ENCODE data around the gene PIM1. TPM values are rescaled to one million over a fixed set of nuclear protein-coding genes. Genes with fewer than 3 reads are reported as not detected.
A peak's percentile ranks its signal among the peaks of the same experiment; 100 is the strongest.

Gene PIM1
- total and polyA plus RNA-seq, 9 of the 15 experiments (the other 6 are each of a cell fraction or from before 2014, with no cell fraction given) = 19.0 to 789 (median 212) TPM

GRCh38 chr6:37145443-37145842 is 24.5 kb upstream of the PIM1 start:
- BruUV-seq (replicated peaks) = no TSS peak
- ChIA-PET CTCF (ENCODE audit: low intra/inter-chr PET ratio) (no interaction called here), POLR2A (interaction anchor here (1.0 to 1.9 kb wide), 4 partner anchors 12 to 23 kb away, joined by 3 to 7 read pairs (median 4); no protein-coding TSS in a partner anchor)
- H3K4me1 ChIP-seq (replicated peaks in 1 of 2; ENCODE audit: control insufficient read depth in 2 of 2, insufficient read depth in 2 of 2, low read length in 2 of 2) = peaks cover 0 to 8% of the 10 kb centered on the region in 2 experiments; a peak in 3 of 5 replicates
- H3K27ac ChIP-seq (ENCODE audit: extremely low read depth, low read depth, low read length) = no peak overlapping the region
- no peak overlapping the region for H3K9ac ChIP-seq (ENCODE audit: insufficient read depth in 1 of 2, low read depth in 2 of 2, low read length in 2 of 2)
- no peaks in the 10 kb centered on the region for H3K9me3 ChIP-seq (replicated peaks; ENCODE audit: control insufficient read depth, insufficient read depth, low read depth, low read length)
- no peak overlapping the region for H2AFZ ChIP-seq (ENCODE audit: low read depth, low read length)
- H3K36me3 ChIP-seq (ENCODE audit: control insufficient read depth, insufficient read depth, low read length) = no peaks in the 10 kb centered on the region
- ATAC-seq (no peak), FAIRE-seq (no peak), DNase-seq (ENCODE audit: extremely low read depth in 1 of 4, low spot score in 3 of 4) (no peak)
- intact Hi-C loops (cut with micrococcal nuclease) = no loop called here
- no peaks in the 10 kb centered on the region for H3K9me1 ChIP-seq (ENCODE audit: control insufficient read depth, insufficient read depth, low read length)
- H3K79me2 ChIP-seq (ENCODE audit: control insufficient read depth, insufficient read depth, low read length) = no peaks in the 10 kb centered on the region
- TF ChIP-seq USF2 (CRISPR knock-in tag; IDR thresholded peaks at IDR 0.05) (0 out of 2 replicates have a peak, but pooled peaks have one; percentile 9), STAT5B (CRISPR knock-in tag; IDR thresholded peaks at IDR 0.05) (no peak), CBX1 (IDR thresholded peaks at IDR 0.05; ENCODE audit: low read depth) (no peak), ZNF316 (IDR thresholded peaks at IDR 0.05) (no peak), E4F1 (CRISPR knock-in tag; IDR thresholded peaks at IDR 0.05; ENCODE audit: borderline replicate concordance) (no peak), GATAD2B (IDR thresholded peaks at IDR 0.05; ENCODE audit: borderline replicate concordance) (no peak), JUND (IDR thresholded peaks at IDR 0.05; ENCODE audit: borderline replicate concordance, low read depth, low read length) (peak; percentile 28; the same call in 1 of the 2 replicates), JUND (tag; IDR thresholded peaks at IDR 0.05; ENCODE audit: borderline replicate concordance, low read depth, low read length) (no peak)
- 89% methylated on average over 10 of the region's 10 CpGs for WGBS (ENCODE audit: insufficient coverage, low coverage, missing lambda C conversion rate)
- H3K4me2 ChIP-seq (ENCODE audit: insufficient read depth, low read length) = no peak overlapping the region
- no peak overlapping the region for H3K4me3 ChIP-seq
- no peaks in the 10 kb centered on the region for H3K27me3 ChIP-seq (ENCODE audit: control insufficient read depth in 2 of 2, insufficient read depth in 2 of 2, low read length in 2 of 2)
- in situ Hi-C loops (cut with MboI) = no loop called here
- H4K20me1 ChIP-seq (replicated peaks; ENCODE audit: control insufficient read depth, insufficient read depth, low read length) = no peaks in the 10 kb centered on the region
